ENCODE results near the gene GPR161. TPM values are rescaled to one million over a fixed set of nuclear protein-coding genes. Genes with fewer than 3 reads are reported as not detected.
A peak's percentile ranks its signal among the peaks of the same experiment; 100 is the strongest.

GPR161 gene
- total and polyA plus RNA-seq, 2 of the 13 experiments (the other 11 are each of a cell fraction or from before 2014, with no cell fraction given): 0.13 to 0.35 TPM

DNA sequence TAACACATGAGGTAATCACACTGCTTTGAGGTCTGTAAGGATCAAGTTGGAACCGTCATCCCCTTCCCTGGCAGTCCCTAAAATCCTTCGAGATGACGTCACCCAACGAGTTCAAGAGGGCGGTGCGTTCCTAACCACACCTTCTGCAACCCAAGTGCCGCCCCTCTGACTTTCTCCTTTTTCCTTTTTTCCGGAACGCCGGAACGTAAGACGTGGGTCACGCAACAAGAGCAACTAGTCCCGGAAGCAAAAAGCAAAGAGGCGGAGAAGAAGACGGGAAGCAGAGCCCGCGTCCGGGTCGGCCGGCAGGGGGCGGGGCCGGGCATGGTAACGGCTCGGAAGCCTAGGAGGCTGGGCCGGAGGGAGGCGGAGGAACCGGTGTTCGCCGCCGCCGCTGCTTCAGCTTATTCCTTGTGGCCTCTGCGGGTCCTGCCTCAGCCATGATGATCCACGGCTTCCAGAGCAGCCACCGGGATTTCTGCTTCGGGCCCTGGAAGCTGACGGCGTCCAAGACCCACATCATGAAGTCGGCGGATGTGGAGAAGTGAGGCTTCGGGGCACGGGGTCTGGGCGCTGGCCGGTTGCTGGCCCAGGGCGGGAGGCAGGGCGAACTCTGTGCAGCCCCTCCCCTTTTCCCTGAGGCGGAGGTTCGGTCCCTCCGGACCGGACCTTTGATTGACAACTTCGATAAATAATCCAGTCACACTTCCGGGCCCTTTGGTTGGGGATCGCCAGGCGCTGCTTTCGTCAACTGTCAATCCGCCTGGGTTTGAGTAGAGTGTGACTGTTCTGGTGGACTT is 42.1 kb upstream of the GPR161 start, which contains the start of gene TIPRL (continued):
- TF ChIP-seq, protein P1, sequence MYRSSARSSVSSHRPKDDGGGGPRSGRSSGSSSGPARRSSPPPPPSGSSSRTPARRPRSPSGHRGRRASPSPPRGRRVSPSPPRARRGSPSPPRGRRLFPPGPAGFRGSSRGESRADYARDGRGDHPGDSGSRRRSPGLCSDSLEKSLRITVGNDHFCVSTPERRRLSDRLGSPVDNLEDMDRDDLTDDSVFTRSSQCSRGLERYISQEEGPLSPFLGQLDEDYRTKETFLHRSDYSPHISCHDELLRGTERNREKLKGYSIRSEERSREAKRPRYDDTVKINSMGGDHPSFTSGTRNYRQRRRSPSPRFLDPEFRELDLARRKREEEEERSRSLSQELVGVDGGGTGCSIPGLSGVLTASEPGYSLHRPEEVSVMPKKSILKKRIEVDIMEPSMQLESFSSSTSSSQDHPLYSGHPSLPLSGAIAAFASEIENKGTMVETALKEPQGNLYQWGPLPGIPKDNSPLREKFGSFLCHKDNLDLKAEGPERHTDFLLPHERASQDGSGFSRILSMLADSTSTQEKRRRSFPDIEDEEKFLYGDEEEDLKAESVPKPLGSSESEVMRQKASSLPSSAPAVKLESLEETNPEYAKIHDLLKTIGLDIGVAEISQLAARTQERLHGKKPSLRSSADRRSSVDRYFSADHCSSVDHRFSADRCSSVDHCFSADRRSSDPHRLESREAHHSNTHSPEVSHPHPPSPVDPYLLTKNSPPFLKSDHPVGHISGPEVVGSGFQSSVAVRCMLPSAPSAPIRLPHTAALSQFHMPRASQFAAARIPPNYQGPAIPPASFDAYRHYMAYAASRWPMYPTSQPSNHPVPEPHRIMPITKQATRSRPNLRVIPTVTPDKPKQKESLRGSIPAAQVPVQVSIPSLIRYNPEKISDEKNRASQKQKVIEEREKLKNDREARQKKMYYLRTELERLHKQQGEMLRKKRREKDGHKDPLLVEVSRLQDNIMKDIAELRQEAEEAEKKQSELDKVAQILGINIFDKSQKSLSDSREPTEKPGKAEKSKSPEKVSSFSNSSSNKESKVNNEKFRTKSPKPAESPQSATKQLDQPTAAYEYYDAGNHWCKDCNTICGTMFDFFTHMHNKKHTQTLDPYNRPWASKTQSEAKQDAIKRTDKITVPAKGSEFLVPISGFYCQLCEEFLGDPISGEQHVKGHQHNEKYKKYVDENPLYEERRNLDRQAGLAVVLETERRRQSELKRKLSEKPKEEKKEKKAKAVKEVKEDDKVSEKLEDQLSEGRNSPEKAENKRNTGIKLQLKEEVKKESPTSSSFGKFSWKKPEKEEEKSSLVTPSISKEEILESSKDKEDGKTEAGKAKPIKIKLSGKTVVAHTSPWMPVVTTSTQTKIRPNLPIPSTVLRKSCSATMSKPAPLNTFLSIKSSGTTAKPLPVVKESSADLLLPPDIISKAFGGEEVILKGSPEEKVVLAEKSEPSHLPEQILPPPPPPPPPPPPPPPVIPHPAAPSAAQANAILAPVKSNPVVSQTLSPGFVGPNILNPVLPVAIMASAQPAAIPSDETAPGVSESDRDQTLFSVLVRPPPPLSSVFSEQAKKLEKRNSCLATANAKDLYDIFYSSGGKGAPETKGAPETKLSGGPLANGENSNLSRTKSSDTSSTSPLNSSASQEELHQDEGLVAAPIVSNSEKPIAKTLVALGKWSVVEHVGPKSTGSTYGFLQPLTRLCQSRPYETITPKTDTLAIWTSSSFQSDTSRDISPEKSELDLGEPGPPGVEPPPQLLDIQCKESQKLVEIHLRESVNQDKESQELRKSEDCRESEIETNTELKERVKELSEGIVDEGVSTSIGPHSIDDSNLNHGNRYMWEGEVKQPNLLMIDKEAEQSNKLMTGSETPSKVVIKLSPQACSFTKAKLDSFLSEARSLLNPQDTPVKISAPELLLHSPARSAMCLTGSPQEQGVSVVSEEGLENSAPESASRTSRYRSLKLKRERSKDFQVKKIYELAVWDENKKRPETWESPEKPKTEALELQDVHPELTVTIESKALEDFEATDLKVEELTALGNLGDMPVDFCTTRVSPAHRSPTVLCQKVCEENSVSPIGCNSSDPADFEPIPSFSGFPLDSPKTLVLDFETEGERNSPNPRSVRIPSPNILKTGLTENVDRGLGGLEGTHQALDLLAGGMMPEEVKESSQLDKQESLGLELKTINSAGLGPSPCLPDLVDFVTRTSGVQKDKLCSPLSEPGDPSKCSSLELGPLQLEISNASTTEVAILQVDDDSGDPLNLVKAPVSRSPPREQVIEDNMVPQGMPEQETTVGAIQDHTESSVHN (CRISPR knock-in tag; IDR thresholded peaks at IDR 0.05): no peak
- TF ChIP-seq ZNF816 (CRISPR knock-in tag; IDR thresholded peaks at IDR 0.05; ENCODE audit: borderline replicate concordance) (peak; percentile 89), ZNF232 (CRISPR knock-in tag; IDR thresholded peaks at IDR 0.05; ENCODE audit: borderline replicate concordance) (peak; percentile 71; the same call in 1 of the 2 replicates), BCL6 (CRISPR knock-in tag; IDR thresholded peaks at IDR 0.05) (no peak), ETV6 (CRISPR knock-in tag; conservative IDR thresholded peaks at IDR 0.05) (no peak), FOXO1 (CRISPR knock-in tag; IDR thresholded peaks at IDR 0.05) (peak; percentile 31; the same call in 1 of the 2 replicates), KDM2A (CRISPR knock-in tag; IDR thresholded peaks at IDR 0.05; ENCODE audit: borderline replicate concordance, low read depth) (peak; percentile 90), GATAD1 (CRISPR knock-in tag; IDR thresholded peaks at IDR 0.05) (peak; percentile 85), ZSCAN20 (CRISPR knock-in tag; IDR thresholded peaks at IDR 0.05; ENCODE audit: borderline replicate concordance) (no peak), GFI1 (CRISPR knock-in tag; IDR thresholded peaks at IDR 0.05; ENCODE audit: borderline replicate concordance) (no peak; the same call in 1 of the 2 replicates), ZNF34 (CRISPR knock-in tag; IDR thresholded peaks at IDR 0.05; ENCODE audit: borderline replicate concordance) (no peak), SP5 (CRISPR knock-in tag; IDR thresholded peaks at IDR 0.05; ENCODE audit: borderline replicate concordance, low read depth) (peak; percentile 99), MIXL1 (CRISPR knock-in tag; IDR thresholded peaks at IDR 0.05) (no peak), TBL1XR1 (IDR thresholded peaks at IDR 0.05; ENCODE audit: borderline replicate concordance, low read length, partially characterized antibody) (peak; percentile 36)
- TF ChIP-seq, protein P2, sequence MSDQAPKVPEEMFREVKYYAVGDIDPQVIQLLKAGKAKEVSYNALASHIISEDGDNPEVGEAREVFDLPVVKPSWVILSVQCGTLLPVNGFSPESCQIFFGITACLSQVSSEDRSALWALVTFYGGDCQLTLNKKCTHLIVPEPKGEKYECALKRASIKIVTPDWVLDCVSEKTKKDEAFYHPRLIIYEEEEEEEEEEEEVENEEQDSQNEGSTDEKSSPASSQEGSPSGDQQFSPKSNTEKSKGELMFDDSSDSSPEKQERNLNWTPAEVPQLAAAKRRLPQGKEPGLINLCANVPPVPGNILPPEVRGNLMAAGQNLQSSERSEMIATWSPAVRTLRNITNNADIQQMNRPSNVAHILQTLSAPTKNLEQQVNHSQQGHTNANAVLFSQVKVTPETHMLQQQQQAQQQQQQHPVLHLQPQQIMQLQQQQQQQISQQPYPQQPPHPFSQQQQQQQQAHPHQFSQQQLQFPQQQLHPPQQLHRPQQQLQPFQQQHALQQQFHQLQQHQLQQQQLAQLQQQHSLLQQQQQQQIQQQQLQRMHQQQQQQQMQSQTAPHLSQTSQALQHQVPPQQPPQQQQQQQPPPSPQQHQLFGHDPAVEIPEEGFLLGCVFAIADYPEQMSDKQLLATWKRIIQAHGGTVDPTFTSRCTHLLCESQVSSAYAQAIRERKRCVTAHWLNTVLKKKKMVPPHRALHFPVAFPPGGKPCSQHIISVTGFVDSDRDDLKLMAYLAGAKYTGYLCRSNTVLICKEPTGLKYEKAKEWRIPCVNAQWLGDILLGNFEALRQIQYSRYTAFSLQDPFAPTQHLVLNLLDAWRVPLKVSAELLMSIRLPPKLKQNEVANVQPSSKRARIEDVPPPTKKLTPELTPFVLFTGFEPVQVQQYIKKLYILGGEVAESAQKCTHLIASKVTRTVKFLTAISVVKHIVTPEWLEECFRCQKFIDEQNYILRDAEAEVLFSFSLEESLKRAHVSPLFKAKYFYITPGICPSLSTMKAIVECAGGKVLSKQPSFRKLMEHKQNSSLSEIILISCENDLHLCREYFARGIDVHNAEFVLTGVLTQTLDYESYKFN (CRISPR knock-in tag; conservative IDR thresholded peaks at IDR 0.05): peak; percentile 37; the same call in 1 of the 2 replicates
- TF ChIP-seq, protein P3, sequence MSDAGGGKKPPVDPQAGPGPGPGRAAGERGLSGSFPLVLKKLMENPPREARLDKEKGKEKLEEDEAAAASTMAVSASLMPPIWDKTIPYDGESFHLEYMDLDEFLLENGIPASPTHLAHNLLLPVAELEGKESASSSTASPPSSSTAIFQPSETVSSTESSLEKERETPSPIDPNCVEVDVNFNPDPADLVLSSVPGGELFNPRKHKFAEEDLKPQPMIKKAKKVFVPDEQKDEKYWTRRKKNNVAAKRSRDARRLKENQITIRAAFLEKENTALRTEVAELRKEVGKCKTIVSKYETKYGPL (CRISPR knock-in tag; IDR thresholded peaks at IDR 0.05): no peak
